Calu3 (cell line): ENCODE data around the gene SPEM2. TPM values are rescaled to one million over a fixed set of nuclear protein-coding genes. Genes with fewer than 3 reads are reported as not detected.

ENCODE experiments used
- BruUV-seq: library from RNA; stranded (reverse); fragments of 400-500 nt; replicated peaks from 2 replicates; lab custom pipeline; 2021; lab: Mats Ljungman, UMichigan
- CTCF ChIA-PET: fragments of 300-600 bp; sonication (Branson Sonifier 250); formaldehyde crosslinking; loops from one replicate; lab custom pipeline; 2022; ENCODE audit warnings: antibody characterized with exemption; lab: Charles Lee
- DNase-seq: peaks from one replicate; pipeline ENCODE4 v3.0.0; 2022
- H3K27ac Mint-ChIP-seq: one replicate; pipeline ENCODE4 v1.8.0; 2022; ENCODE audit warnings: mixed read lengths; ENCODE audit not compliant: unreplicated experiment
- H3K27me3 Mint-ChIP-seq: one replicate; pipeline ENCODE4 v1.8.0; 2022; ENCODE audit warnings: mixed read lengths; ENCODE audit not compliant: unreplicated experiment
- H3K36me3 Mint-ChIP-seq: one replicate; pipeline ENCODE4 v1.8.0; 2022; ENCODE audit warnings: mild to moderate bottlenecking, moderate library complexity, mixed read lengths; ENCODE audit not compliant: insufficient read depth, unreplicated experiment
- H3K4me1 Mint-ChIP-seq: one replicate; pipeline ENCODE4 v1.8.0; 2022; ENCODE audit warnings: mild to moderate bottlenecking, low read depth, mixed read lengths; ENCODE audit not compliant: unreplicated experiment
- H3K4me3 Mint-ChIP-seq: one replicate; pipeline ENCODE4 v1.8.0; 2022; ENCODE audit warnings: mild to moderate bottlenecking, low read depth, moderate library complexity, mixed read lengths; ENCODE audit not compliant: unreplicated experiment
- H3K9me3 Mint-ChIP-seq: one replicate; pipeline ENCODE4 v1.8.0; 2022; ENCODE audit warnings: low read depth, mixed read lengths; ENCODE audit not compliant: unreplicated experiment
- CTCF ChIP-seq: fragments of 200-600 bp; IDR thresholded peaks from one replicate; pipeline ENCODE4 v1.8.0; 2022; ENCODE audit warnings: antibody characterized with exemption; ENCODE audit not compliant: unreplicated experiment
- intact Hi-C: fragments of 100-400 bp; cut with micrococcal nuclease; formaldehyde crosslinking; loops from one replicate; pipeline ENCODE4 v1.10.0; 2022; ENCODE audit not compliant: unreplicated experiment
- total RNA-seq: library from RNA; stranded (reverse); gene quantifications from 2 replicates; pipeline ENCODE4 v1.2.3, GENCODE V29; 2022

SPEM2 gene
- total RNA-seq, 1 experiment from 2014 or later, result not detected

DNA sequence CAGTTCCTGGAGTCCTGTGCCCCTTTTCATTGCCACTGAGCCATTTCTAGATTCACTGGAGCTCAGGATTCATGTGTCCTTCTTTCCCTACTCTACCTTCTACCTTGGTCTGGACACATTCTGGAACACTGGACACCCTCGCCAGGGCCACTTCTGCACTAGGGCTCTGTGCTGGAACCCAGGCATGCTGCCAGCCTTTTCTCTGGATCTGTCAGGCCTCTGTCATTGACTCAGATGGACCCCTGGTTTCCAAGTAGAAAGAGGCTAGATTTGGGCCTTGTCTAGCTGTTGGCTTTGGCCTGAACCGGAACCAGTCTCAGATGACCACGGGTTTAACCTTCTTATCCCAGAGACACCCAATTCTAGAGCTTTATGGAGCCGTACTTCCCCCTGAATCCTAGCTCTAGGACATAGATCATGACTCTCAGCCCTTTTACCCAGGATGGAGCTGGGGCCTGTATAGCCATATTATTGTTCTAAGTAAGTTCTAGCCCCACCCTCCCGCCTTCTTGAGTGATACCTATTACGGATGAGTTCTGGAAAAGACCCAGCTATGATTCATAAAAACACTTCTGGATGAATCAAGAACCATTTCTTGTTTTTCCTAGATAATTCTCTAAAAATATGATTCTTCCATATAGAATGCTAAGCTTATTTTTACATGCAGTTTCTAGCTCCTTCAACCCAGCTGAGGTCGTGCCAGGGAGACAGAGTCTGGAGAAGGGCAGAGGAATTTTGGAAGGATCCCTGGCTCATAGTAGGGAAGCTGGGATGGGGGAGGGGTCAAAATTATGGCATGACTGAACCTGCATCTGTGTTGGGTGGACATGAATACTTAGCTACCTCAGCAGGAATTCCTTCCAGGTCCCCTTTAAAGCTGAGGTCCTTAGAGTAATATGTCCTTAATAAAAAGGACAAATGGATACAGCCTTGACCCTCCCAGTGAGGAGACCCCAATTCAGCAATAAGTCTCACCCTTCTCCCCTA lies 18.4 kb downstream of the SPEM2 start:
- no peak for TF ChIP-seq CTCF
- intact Hi-C loops, result no loop called here
- no peak for DNase-seq
- H3K4me3 Mint-ChIP-seq, result no peak overlapping the region
- no peak overlapping the region for H3K27ac Mint-ChIP-seq
- H3K27me3 Mint-ChIP-seq, result peaks cover 78% of the 10 kb centered on the region
- H3K4me1 Mint-ChIP-seq, result peaks cover 5% of the 10 kb centered on the region
- CTCF ChIA-PET, result no interaction called here
- H3K36me3 Mint-ChIP-seq, result peaks cover 14% of the 10 kb centered on the region
- no peaks in the 10 kb centered on the region for H3K9me3 Mint-ChIP-seq
- no TSS peak for BruUV-seq

DNA sequence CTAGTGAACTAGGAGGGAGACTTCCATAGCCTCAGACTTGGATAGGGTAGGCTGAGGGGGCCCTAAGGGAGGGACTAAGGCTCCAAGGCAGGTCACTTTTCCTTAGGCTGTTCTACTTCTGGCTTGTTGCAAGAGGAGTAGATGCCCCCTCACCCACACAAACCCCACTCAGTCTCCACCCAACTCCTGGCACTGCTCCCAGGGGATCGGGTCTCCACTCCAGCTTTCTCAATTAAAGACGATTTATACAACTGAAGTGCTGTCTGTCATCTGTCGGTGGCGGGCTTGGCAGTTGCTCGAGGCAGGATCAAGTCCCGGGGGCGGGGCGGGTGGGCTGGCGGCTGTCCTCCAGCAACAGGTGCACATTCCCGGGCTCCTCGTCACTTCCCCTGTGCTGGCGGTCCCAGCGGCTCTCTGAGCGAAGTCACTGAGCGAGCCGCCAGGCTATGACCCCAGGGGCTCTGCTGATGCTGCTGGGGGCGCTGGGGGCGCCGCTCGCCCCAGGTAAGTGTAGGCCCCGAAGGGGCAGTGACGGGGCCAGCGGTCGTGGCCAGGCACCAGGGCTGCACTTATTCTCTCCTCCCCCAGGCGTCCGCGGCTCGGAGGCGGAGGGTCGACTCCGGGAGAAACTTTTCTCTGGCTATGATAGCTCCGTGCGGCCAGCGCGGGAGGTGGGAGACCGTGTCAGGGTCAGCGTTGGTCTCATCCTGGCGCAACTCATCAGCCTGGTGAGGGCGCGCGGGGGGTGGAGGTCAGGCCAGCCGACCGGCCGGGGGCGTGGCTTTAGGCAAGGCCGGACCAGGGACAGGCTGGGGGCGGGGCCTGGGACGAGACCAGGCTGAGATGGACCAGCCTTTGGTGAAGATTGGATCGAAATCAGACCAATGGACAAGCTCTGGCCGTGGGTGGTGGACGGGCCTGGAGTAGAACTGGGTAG lies 19.5 kb downstream of the SPEM2 start, which contains the start of gene CHRNB1:
Gene CHRNB1 (plus strand): TSS at position 380 of the 937 bp plus-strand sequence. CDS start 67 bp downstream, at position 447.
- intact Hi-C loops, result no loop called here
- no peaks in the 10 kb centered on the region for H3K9me3 Mint-ChIP-seq
- no peak for DNase-seq
- peaks cover 7% of the 10 kb centered on the region for H3K36me3 Mint-ChIP-seq
- no peak within 1 kb of the TSS for H3K4me3 Mint-ChIP-seq
- peaks cover 67% of the 10 kb centered on the region for H3K27me3 Mint-ChIP-seq
- CTCF ChIA-PET, result no interaction called here
- H3K4me1 Mint-ChIP-seq, result no peaks in the 10 kb centered on the region
- H3K27ac Mint-ChIP-seq, result no peak within 1 kb of the TSS
- BruUV-seq, result no TSS peak
- no peak for TF ChIP-seq CTCF

GRCh38 chr17:7445619-7445968 lies 20.2 kb downstream of the SPEM2 start:
- no peak for TF ChIP-seq CTCF
- BruUV-seq, result no TSS peak
- Mint-ChIP-seq H3K27me3 (peaks cover 60% of the 10 kb centered on the region), H3K36me3 (peaks cover under 1% of the 10 kb centered on the region), H3K27ac (no peak overlapping the region), H3K4me3 (no peak overlapping the region), H3K4me1 (no peaks in the 10 kb centered on the region), H3K9me3 (no peaks in the 10 kb centered on the region)
- CTCF ChIA-PET, result no interaction called here
- DNase-seq, result no peak
- intact Hi-C loops, result no loop called here

- TF ChIP-seq CTCF, result no peak
- no TSS peak for BruUV-seq
- no peak for DNase-seq
- intact Hi-C loops, result no loop called here
- no peaks in the 10 kb centered on the region for H3K9me3 Mint-ChIP-seq
- H3K36me3 Mint-ChIP-seq, result no peaks in the 10 kb centered on the region
- H3K27me3 Mint-ChIP-seq, result peaks cover 32% of the 10 kb centered on the region
- H3K4me1 Mint-ChIP-seq, result no peaks in the 10 kb centered on the region
- H3K4me3 Mint-ChIP-seq, result no peak overlapping the region
- H3K27ac Mint-ChIP-seq, result no peak overlapping the region
- CTCF ChIA-PET, result no interaction called here
These were observed 23.0 kb downstream of the SPEM2 start for GRCh38 chr17:7448461-7448860.
